OCI-LY1 (cell line): Measurements from ENCODE around the gene UQCRFS1.

Experiments used
- H2AFZ ChIP-seq: fragments of 200-600 bp; sonication (generic), shearing (Covaris generic); 2 replicates; pipeline ENCODE4 v1.6.0; 2014; ENCODE audit warnings: antibody characterized with exemption, mild to moderate bottlenecking, low read length
- H3F3A ChIP-seq: fragments of 200-600 bp; sonication (generic), shearing (Covaris generic); 2 replicates; pipeline ENCODE4 v1.6.0; 2014; ENCODE audit warnings: mild to moderate bottlenecking, antibody characterized with exemption, low read length, moderate library complexity; ENCODE audit not compliant: insufficient read depth
- H3K27ac ChIP-seq: fragments of 200-600 bp; sonication (generic); 2 replicates; pipeline ENCODE4 v1.5.1; 2014; ENCODE audit warnings: low read length, mixed run types, mild to moderate bottlenecking, low read depth; ENCODE audit not compliant: poor library complexity, severe bottlenecking
- H3K27me3 ChIP-seq: fragments of 200-600 bp; sonication (generic); 2 replicates; pipeline ENCODE4 v1.6.0; 2014; ENCODE audit warnings: antibody characterized with exemption, mild to moderate bottlenecking, low read length, moderate library complexity; ENCODE audit not compliant: insufficient read depth
- H3K36me3 ChIP-seq: fragments of 200-600 bp; sonication (generic); 2 replicates; pipeline ENCODE4 v1.6.1; 2014; ENCODE audit warnings: mild to moderate bottlenecking, antibody characterized with exemption, low read length, moderate library complexity, mixed read lengths; ENCODE audit not compliant: insufficient read depth
- H3K4me1 ChIP-seq: fragments of 200-600 bp; sonication (generic); 2 replicates; pipeline ENCODE4 v1.5.1; 2014; ENCODE audit warnings: mild to moderate bottlenecking, low read length, moderate library complexity; ENCODE audit not compliant: insufficient read depth, severe bottlenecking
- H3K4me2 ChIP-seq: fragments of 200-600 bp; sonication (generic), shearing (Covaris generic); 2 replicates; pipeline ENCODE4 v1.6.1; 2014; ENCODE audit warnings: low read length
- H3K4me3 ChIP-seq: fragments of 200-600 bp; sonication (generic); 2 replicates; pipeline ENCODE4 v1.5.1; 2014; ENCODE audit warnings: low read length, low read depth, mild to moderate bottlenecking, mixed read lengths; ENCODE audit not compliant: poor library complexity, severe bottlenecking
- H3K79me2 ChIP-seq: fragments of 200-600 bp; shearing (Covaris generic); 2 replicates; pipeline ENCODE4 v1.6.1; 2016; ENCODE audit warnings: mixed run types, low read length, mixed read lengths; ENCODE audit not compliant: insufficient read depth
- H3K9ac ChIP-seq: fragments of 200-600 bp; sonication (generic), shearing (Covaris generic); 2 replicates; pipeline ENCODE4 v1.6.1; 2014; ENCODE audit warnings: mild to moderate bottlenecking, low read length, mixed read lengths
- H3K9me2 ChIP-seq: fragments of 200-600 bp; sonication (generic), shearing (Covaris generic); 2 replicates; pipeline ENCODE4 v1.6.1; 2014; ENCODE audit warnings: low read depth, mild to moderate bottlenecking, low read length, mixed read lengths
- H3K9me3 ChIP-seq: fragments of 200-600 bp; shearing (Covaris generic); 2 replicates; pipeline ENCODE4 v1.6.1; 2014; ENCODE audit warnings: low read length, mixed read lengths
- H4K20me1 ChIP-seq: fragments of 200-600 bp; sonication (generic), shearing (Covaris generic); 2 replicates; pipeline ENCODE4 v1.6.0; 2016; ENCODE audit warnings: mild to moderate bottlenecking, low read length; ENCODE audit not compliant: insufficient read depth
- EZH2 ChIP-seq: fragments of 200-600 bp; sonication (generic), shearing (Covaris generic); IDR thresholded peaks from 2 replicates; pipeline ENCODE4 v1.8.0; 2017; ENCODE audit warnings: borderline replicate concordance, mixed run types, mild to moderate bottlenecking, antibody characterized with exemption, low read length, moderate library complexity, mixed read lengths
- TF ChIP-seq, protein P1 (sequence below): fragments of 200-600 bp; sonication (generic), shearing (Covaris generic); IDR thresholded peaks from 2 replicates; pipeline ENCODE4 v1.5.1; 2017; ENCODE audit warnings: mild to moderate bottlenecking, antibody characterized with exemption, low read length, moderate library complexity, mixed read lengths

UQCRFS1 gene

DNA sequence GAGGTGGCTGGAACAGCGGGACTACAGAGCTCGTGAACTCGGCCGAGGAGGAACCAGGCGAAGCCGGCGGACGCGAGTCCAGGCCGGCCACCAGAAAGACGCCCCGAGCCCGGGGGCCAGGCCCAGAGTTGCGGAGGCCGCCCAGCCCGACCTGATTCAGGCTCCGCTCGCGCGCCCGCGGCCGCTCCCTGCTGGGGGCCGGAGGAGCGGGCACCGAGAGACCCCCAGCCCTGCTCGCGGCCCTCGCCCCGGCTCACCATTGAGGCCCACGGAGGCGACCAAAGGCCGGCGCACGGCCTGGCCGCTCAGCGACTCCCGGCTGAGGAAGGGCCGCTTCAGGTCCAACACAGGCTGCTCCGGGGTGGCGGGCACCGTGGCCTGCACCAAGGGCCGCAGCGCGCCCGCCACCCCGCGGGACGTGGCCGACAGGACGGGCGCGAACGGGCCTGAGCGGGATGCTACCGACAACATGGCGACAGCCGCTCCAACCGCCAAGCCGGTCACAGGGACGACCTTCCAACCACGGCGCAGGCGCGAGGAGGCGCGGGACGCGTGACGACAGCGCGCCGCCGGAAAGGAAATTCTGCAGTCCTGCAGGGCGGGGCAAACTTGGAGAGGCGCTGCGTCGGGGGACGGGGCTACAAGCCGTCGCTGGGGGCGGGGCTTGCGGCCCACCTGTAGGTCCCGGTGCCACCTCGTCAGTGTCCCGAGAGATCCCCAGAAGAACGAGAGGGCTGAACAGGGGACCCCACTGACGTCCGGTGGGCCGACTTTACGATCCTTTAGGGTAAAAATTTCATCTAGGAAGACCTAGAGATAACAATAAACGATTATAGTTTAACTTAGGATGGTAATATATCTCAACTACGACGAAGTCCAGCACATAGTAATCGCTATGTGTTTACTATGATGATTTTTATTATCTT lies at the start of gene UQCRFS1:
Gene UQCRFS1, minus strand, starts transcription at position 504 of the 926 bp plus-strand sequence. Its CDS starts 33 bp downstream, at position 471.
- Histone ChIP-seq H3K27me3 (0 out of 2 replicates have a peak, but pooled peaks cover under 1% of the 10 kb centered on the region), H3K9me3 (no peaks in the 10 kb centered on the region; the same call in 1 of the 2 replicates), H3F3A (no peaks in the 10 kb centered on the region), H4K20me1 (peaks cover 7% of the 10 kb centered on the region), H3K36me3 (peaks cover 29% of the 10 kb centered on the region), H3K27ac (peak within 1 kb of the TSS; percentile 61), H3K4me1 (peaks cover 21% of the 10 kb centered on the region), H3K9me2 (no peaks in the 10 kb centered on the region), H3K79me2 (peaks cover 42% of the 10 kb centered on the region), H3K4me3 (peak within 1 kb of the TSS; percentile 97), H3K4me2 (peak within 1 kb of the TSS; percentile 86), H2AFZ (peak within 1 kb of the TSS; percentile 73; the same call in 1 of the 2 replicates), H3K9ac (peak within 1 kb of the TSS; percentile 99)
- TF ChIP-seq, protein P1, sequence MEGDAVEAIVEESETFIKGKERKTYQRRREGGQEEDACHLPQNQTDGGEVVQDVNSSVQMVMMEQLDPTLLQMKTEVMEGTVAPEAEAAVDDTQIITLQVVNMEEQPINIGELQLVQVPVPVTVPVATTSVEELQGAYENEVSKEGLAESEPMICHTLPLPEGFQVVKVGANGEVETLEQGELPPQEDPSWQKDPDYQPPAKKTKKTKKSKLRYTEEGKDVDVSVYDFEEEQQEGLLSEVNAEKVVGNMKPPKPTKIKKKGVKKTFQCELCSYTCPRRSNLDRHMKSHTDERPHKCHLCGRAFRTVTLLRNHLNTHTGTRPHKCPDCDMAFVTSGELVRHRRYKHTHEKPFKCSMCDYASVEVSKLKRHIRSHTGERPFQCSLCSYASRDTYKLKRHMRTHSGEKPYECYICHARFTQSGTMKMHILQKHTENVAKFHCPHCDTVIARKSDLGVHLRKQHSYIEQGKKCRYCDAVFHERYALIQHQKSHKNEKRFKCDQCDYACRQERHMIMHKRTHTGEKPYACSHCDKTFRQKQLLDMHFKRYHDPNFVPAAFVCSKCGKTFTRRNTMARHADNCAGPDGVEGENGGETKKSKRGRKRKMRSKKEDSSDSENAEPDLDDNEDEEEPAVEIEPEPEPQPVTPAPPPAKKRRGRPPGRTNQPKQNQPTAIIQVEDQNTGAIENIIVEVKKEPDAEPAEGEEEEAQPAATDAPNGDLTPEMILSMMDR, result no peak
- TF ChIP-seq EZH2, result no peak

DNA sequence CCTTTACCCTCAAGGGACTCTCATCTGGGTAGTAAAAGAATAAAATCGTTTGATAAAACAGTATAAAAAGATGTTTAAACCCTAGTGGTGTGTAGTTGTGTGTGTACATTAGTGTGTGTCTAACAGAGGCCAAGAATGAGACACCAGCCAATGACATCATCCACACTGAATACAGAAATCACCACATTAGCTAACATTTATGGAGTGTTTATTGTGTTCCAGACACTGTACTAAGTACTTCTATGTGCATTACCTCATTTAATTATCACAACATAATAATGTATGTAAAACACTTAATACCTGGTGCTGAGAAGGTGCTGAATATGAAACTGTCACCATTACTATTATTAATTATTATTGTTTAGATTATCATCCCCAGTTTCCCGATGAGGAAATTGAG lies 49.1 kb upstream of the UQCRFS1 start:
- Histone ChIP-seq H3K4me1 (no peaks in the 10 kb centered on the region), H2AFZ (no peak overlapping the region), H4K20me1 (no peaks in the 10 kb centered on the region), H3K4me3 (no peak overlapping the region), H3K9me2 (no peaks in the 10 kb centered on the region), H3K36me3 (no peaks in the 10 kb centered on the region), H3K9me3 (no peaks in the 10 kb centered on the region), H3K9ac (no peak overlapping the region), H3K27ac (no peak overlapping the region), H3F3A (no peaks in the 10 kb centered on the region), H3K27me3 (no peaks in the 10 kb centered on the region; the same call in 1 of the 2 replicates), H3K79me2 (no peaks in the 10 kb centered on the region), H3K4me2 (no peak overlapping the region)
- no peak for TF ChIP-seq EZH2
- TF ChIP-seq, protein P1, result no peak

DNA sequence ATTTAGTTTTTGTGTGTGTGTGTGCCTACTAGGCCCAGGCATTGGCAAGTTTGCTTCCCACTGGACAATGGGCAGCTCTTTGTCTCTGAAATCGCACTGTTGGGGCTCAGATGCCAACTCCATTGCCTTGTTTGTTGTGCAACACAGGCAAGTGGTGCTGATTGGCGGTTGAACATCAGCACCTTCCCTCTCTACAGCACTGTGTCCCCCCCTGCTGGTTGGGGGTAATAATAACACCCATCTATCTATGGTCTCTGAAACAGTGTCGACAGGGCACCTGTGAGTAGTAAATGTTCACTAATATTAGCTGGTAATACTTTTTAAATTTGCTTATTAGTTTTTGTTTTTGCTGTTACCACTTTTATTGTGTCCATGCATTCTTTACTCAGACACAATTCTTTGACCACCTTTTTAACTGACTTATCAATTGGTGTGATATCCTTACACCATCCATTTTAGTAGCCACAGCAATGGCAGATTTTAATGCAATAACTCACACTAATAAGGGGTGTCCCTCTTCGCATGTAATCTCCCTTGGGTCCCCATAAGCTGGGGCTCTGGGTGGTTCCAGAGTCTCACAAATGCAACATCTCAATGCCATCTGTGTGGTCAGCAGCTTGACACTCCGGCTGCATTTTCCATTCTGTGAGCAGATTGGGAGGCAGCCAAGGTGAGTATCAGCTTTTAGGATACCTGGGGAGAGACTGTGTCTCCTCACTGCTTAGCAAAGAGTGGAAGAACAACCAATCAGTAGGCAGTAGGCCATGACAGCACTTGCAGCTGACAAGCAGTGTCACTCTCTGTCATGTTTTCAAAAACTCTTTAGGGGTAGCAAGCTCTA lies 47.7 kb upstream of the UQCRFS1 start:
- H2AFZ ChIP-seq, result no peak overlapping the region
- H3K4me2 ChIP-seq, result no peak overlapping the region
- H3K4me3 ChIP-seq, result no peak overlapping the region
- H3K27me3 ChIP-seq, result no peaks in the 10 kb centered on the region
- H3K27ac ChIP-seq, result no peak overlapping the region
- H3K9me3 ChIP-seq, result no peaks in the 10 kb centered on the region
- no peaks in the 10 kb centered on the region for H3K9me2 ChIP-seq
- H4K20me1 ChIP-seq, result no peaks in the 10 kb centered on the region
- no peaks in the 10 kb centered on the region for H3K79me2 ChIP-seq
- H3K9ac ChIP-seq, result no peak overlapping the region
- no peak for TF ChIP-seq EZH2
- TF ChIP-seq, protein P1, result peak; percentile 72
- H3F3A ChIP-seq, result no peaks in the 10 kb centered on the region
- H3K4me1 ChIP-seq, result no peaks in the 10 kb centered on the region
- no peaks in the 10 kb centered on the region for H3K36me3 ChIP-seq
